ENCODE results near the gene ZBED5. TPM values are rescaled to one million over a fixed set of nuclear protein-coding genes. Genes with fewer than 3 reads are reported as not detected.

ZBED5 gene
- polyA plus RNA-seq, 1 donor (not counting 4 experiments of a cell fraction or from before 2014, with no cell fraction given) = 75.1 TPM

- FAIRE-seq (no peak), DNase-seq (ENCODE audit: low read depth, low spot score) (no peak)
- H3K36me3 ChIP-seq (ENCODE audit: control insufficient read depth in 2 of 2, extremely low read depth in 1 of 2, insufficient read depth in 2 of 2, low read length in 2 of 2) = no peaks in the 10 kb centered on the region
- H2AFZ ChIP-seq (ENCODE audit: control insufficient read depth, low read length) = no peak overlapping the region
- H3K27me3 ChIP-seq (ENCODE audit: control insufficient read depth, extremely low read depth, insufficient read depth, low read length) = no peaks in the 10 kb centered on the region
- no peaks in the 10 kb centered on the region for H3K9me1 ChIP-seq (ENCODE audit: control insufficient read depth, extremely low read depth, insufficient read depth, low read length)
- TF ChIP-seq CTCF (optimal IDR thresholded peaks at IDR 0.05 in 1 of 3, IDR thresholded peaks at IDR 0.05 in 1 of 3, conservative IDR thresholded peaks at IDR 0.05 in 1 of 3; ENCODE audit: extremely low read depth in 1 of 3, insufficient read depth in 2 of 3, low read length in 3 of 3) = no peak
- no peak for TF ChIP-seq EZH2 (IDR thresholded peaks at IDR 0.05; ENCODE audit: low read length)
- no peak overlapping the region for H3K4me3 ChIP-seq (ENCODE audit: control insufficient read depth in 2 of 3, extremely low read depth in 1 of 3, insufficient read depth in 2 of 3, low read depth in 1 of 3, low read length in 3 of 3)
- H3K27ac ChIP-seq (ENCODE audit: control insufficient read depth, insufficient read depth, low read length) = no peak overlapping the region
- H3K9me3 ChIP-seq (ENCODE audit: control insufficient read depth, low read depth, low read length) = peaks cover 2% of the 10 kb centered on the region
- peaks cover 2% of the 10 kb centered on the region for H3K4me1 ChIP-seq (ENCODE audit: control insufficient read depth, extremely low read depth, insufficient read depth, low read length)
- no peak overlapping the region for H3K9ac ChIP-seq (ENCODE audit: control insufficient read depth, extremely low read depth, insufficient read depth, low read length)
- dilution Hi-C loops (cut with MboI; ENCODE audit: extremely low pct_ligation_motif_present, low sequenced_read_pairs) = no loop called here
- H3K4me2 ChIP-seq (ENCODE audit: control insufficient read depth, extremely low read depth, insufficient read depth, low read depth, low read length) = no peak overlapping the region
- no peaks in the 10 kb centered on the region for H3K79me2 ChIP-seq (ENCODE audit: control insufficient read depth, insufficient read depth, low read length)
- H4K20me1 ChIP-seq (ENCODE audit: control insufficient read depth, extremely low read depth, insufficient read depth, low read length) = no peaks in the 10 kb centered on the region
Measured at GRCh38 chr11:10887307-10887706, 29.5 kb upstream of the ZBED5 start.

DNA sequence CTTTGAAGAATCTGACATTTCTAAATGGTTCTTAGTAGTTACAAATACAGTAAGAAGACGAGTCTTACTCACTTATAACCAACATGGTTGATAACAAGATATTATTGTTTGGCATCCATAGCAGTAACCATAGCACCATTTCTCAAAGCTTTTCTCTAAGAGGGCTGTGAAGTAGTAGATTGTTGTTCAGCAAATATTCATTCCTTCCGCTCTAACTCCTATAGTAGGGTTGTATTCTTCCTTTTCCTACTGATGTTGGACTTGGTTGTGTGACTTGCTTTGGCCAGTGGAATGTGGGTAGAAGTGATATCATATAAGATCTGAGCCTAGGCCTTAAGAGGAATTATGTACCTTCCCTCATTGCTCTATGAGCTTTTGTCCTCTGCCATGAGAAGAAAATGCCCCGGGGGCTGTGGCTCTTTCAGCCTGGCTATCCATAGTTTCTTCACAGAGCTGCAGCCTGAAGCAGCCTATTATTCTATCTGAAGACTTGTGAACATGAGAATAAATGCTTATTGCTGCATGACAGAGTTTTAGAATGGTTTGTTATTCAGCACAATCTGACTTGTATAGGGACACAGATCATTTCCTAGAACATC lies 28.9 kb upstream of the ZBED5 start:
- DNase-seq (ENCODE audit: low read depth, low spot score) = no peak
- FAIRE-seq = no peak
- Histone ChIP-seq H3K4me2 (ENCODE audit: control insufficient read depth, extremely low read depth, insufficient read depth, low read depth, low read length) (no peak overlapping the region), H4K20me1 (ENCODE audit: control insufficient read depth, extremely low read depth, insufficient read depth, low read length) (no peaks in the 10 kb centered on the region), H3K9me3 (ENCODE audit: control insufficient read depth, low read depth, low read length) (peaks cover 2% of the 10 kb centered on the region), H3K9ac (ENCODE audit: control insufficient read depth, extremely low read depth, insufficient read depth, low read length) (no peak overlapping the region), H3K4me1 (ENCODE audit: control insufficient read depth, extremely low read depth, insufficient read depth, low read length) (peaks cover 2% of the 10 kb centered on the region), H3K27me3 (ENCODE audit: control insufficient read depth, extremely low read depth, insufficient read depth, low read length) (no peaks in the 10 kb centered on the region), H2AFZ (ENCODE audit: control insufficient read depth, low read length) (no peak overlapping the region), H3K36me3 (ENCODE audit: control insufficient read depth in 2 of 2, extremely low read depth in 1 of 2, insufficient read depth in 2 of 2, low read length in 2 of 2) (no peaks in the 10 kb centered on the region), H3K9me1 (ENCODE audit: control insufficient read depth, extremely low read depth, insufficient read depth, low read length) (no peaks in the 10 kb centered on the region), H3K27ac (ENCODE audit: control insufficient read depth, insufficient read depth, low read length) (no peak overlapping the region), H3K4me3 (ENCODE audit: control insufficient read depth in 2 of 3, extremely low read depth in 1 of 3, insufficient read depth in 2 of 3, low read depth in 1 of 3, low read length in 3 of 3) (no peak overlapping the region), H3K79me2 (ENCODE audit: control insufficient read depth, insufficient read depth, low read length) (no peaks in the 10 kb centered on the region)
- dilution Hi-C loops (cut with MboI; ENCODE audit: extremely low pct_ligation_motif_present, low sequenced_read_pairs) = no loop called here
- TF ChIP-seq CTCF (optimal IDR thresholded peaks at IDR 0.05 in 1 of 3, IDR thresholded peaks at IDR 0.05 in 1 of 3, conservative IDR thresholded peaks at IDR 0.05 in 1 of 3; ENCODE audit: extremely low read depth in 1 of 3, insufficient read depth in 2 of 3, low read length in 3 of 3) (no peak), EZH2 (IDR thresholded peaks at IDR 0.05; ENCODE audit: low read length) (no peak)

Data from keratinocyte (primary cell).